Astrocyte (in vitro differentiated cells and primary cell): Measurements from ENCODE around the gene CSMD2.

Experiments
- CTCF ChIP-seq: IDR thresholded peaks from 2 replicates; pipeline ENCODE4 v1.5.1; 2011; ENCODE audit warnings: low read depth, mild to moderate bottlenecking, inconsistent platforms, low read length, moderate library complexity; ENCODE audit not compliant: insufficient read depth
- EZH2 ChIP-seq: IDR thresholded peaks from 2 replicates; pipeline ENCODE4 v1.6.1; 2012; ENCODE audit warnings: mild to moderate bottlenecking, low read length, inconsistent platforms; ENCODE audit not compliant: insufficient read depth

- TF ChIP-seq CTCF: no peak
- TF ChIP-seq EZH2: no peak
Observed at GRCh38 chr1:33656467-33657005, 508.5 kb downstream of the CSMD2 start.
